HEK293 (cell line): Measurements from ENCODE around the gene FCHO2.

Experiments used
- BCL11A ChIP-seq: fragments of 450-650 bp; formaldehyde crosslinking; IDR thresholded peaks from 2 replicates; pipeline ENCODE4 v1.5.1; 2016; ENCODE audit warnings: low read depth, missing biosample characterization, missing genetic modification characterization
- CTCF ChIP-seq: fragments of 450-650 bp; formaldehyde crosslinking; IDR thresholded peaks from 2 replicates; pipeline ENCODE4 v1.5.1; 2016; ENCODE audit warnings: missing biosample characterization, missing genetic modification characterization
- GLI2 ChIP-seq: fragments of 450-650 bp; formaldehyde crosslinking; IDR thresholded peaks from 2 replicates; pipeline ENCODE4; 2017; ENCODE audit warnings: missing biosample characterization, missing genetic modification characterization, low read depth, borderline replicate concordance
- HOXA7 ChIP-seq: sonication (generic); formaldehyde crosslinking; IDR thresholded peaks from 2 replicates; pipeline ENCODE4 v1.8.1; 2022; ENCODE audit warnings: missing genetic modification reagents, borderline replicate concordance
- MZF1 ChIP-seq: fragments of 450-650 bp; formaldehyde crosslinking; IDR thresholded peaks from 2 replicates; pipeline ENCODE4 v1.5.1; 2017; ENCODE audit warnings: missing biosample characterization, missing genetic modification characterization, borderline replicate concordance
- PRDM6 ChIP-seq: fragments of 450-650 bp; formaldehyde crosslinking; IDR thresholded peaks from 2 replicates; pipeline ENCODE4 v1.5.1; 2017; ENCODE audit warnings: missing biosample characterization, missing genetic modification characterization
- YY1 ChIP-seq: fragments of 450-650 bp; formaldehyde crosslinking; IDR thresholded peaks from 2 replicates; pipeline ENCODE4 v1.5.1; 2018; ENCODE audit warnings: missing biosample characterization, missing genetic modification characterization
- ZFP37 ChIP-seq: fragments of 450-650 bp; formaldehyde crosslinking; IDR thresholded peaks from 2 replicates; pipeline ENCODE4 v1.5.1; 2016; ENCODE audit warnings: missing biosample characterization, missing genetic modification characterization
- ZNF416 ChIP-seq: fragments of 450-650 bp; formaldehyde crosslinking; IDR thresholded peaks from 2 replicates; pipeline ENCODE4 v1.5.1; 2016; ENCODE audit warnings: missing biosample characterization, missing genetic modification characterization
- ZNF555 ChIP-seq: fragments of 450-650 bp; formaldehyde crosslinking; conservative IDR thresholded peaks from 2 replicates; pipeline ENCODE4 v1.5.1; 2017; ENCODE audit warnings: missing biosample characterization, mild to moderate bottlenecking, missing genetic modification characterization, inconsistent platforms
- ZNF792 ChIP-seq: fragments of 450-650 bp; formaldehyde crosslinking; IDR thresholded peaks from 2 replicates; pipeline ENCODE4 v1.5.1; 2016; ENCODE audit warnings: missing biosample characterization, missing genetic modification characterization
- ZNF843 ChIP-seq: fragments of 450-650 bp; formaldehyde crosslinking; IDR thresholded peaks from 2 replicates; pipeline ENCODE4 v1.5.1; 2016; ENCODE audit warnings: missing biosample characterization, missing genetic modification characterization

- TF ChIP-seq ZFP37 (tag by site-specific recombination): no peak
- no peak for TF ChIP-seq BCL11A (tag by site-specific recombination)
- peak; percentile 78; the same call in 1 of the 2 replicates for TF ChIP-seq MZF1 (tag by site-specific recombination)
- no peak for TF ChIP-seq GLI2 (tag by site-specific recombination)
- no peak for TF ChIP-seq CTCF (tag by site-specific recombination)
- TF ChIP-seq PRDM6 (tag by site-specific recombination): no peak
- no peak for TF ChIP-seq ZNF843 (tag by site-specific recombination)
- TF ChIP-seq ZNF792 (tag by site-specific recombination): no peak
- TF ChIP-seq ZNF555 (tag by site-specific recombination): no peak
- TF ChIP-seq HOXA7: no peak
- TF ChIP-seq ZNF416 (tag by site-specific recombination): no peak
- TF ChIP-seq YY1 (tag by site-specific recombination): no peak
These were observed 1.5 kb downstream of the FCHO2 start for GRCh38 chr5:72957337-72957736.
